Ovary (tissue), 3 donors: Measurements from ENCODE around the gene ARHGEF28.

Source experiments
- EP300 ChIP-seq: sonication (generic); formaldehyde crosslinking; IDR thresholded peaks from one replicate; pipeline ENCODE4 v1.6.1; 2017; ENCODE audit warnings: antibody characterized with exemption
- POLR2A ChIP-seq: fragments of 450-650 bp; IDR thresholded peaks from one replicate; pipeline ENCODE4 v1.6.1; 2017; ENCODE audit warnings: antibody characterized with exemption, mild to moderate bottlenecking, moderate library complexity
- TF ChIP-seq, protein P1 (sequence below), 3 donors: fragments of 450-650 bp in 2 of 3; fragments of 200-600 bp in 1 of 3; IDR thresholded peaks; one replicate each; pipeline versions ENCODE4 v1.5.1 to v1.8.0; 2016 to 2022; ENCODE audit warnings: antibody characterized with exemption in 3 of 3, mild to moderate bottlenecking in 1 of 3
- donor health status: DM: no; HTN: no; CAD: no.

DNA sequence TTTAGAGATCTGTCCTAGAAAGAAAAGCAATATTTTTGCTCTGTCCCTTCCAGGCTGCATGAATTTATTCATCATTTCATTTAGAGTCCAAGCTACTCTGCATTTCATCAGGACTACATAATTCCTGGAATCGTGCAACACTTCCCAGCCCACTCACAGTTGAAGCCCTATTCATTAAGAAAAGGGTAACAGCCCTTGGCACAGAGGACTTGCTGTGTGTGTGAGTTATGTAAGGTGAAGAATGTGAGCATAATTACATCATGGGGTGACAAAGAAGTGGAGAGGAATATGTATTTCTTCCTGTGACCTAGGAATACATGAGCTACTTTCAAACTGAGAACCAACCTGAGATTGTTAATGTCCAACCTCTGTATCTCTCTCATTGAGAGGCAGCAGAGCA, 317.4 kb downstream of the ARHGEF28 start:
- TF ChIP-seq EP300, result no peak
- TF ChIP-seq, protein P1, sequence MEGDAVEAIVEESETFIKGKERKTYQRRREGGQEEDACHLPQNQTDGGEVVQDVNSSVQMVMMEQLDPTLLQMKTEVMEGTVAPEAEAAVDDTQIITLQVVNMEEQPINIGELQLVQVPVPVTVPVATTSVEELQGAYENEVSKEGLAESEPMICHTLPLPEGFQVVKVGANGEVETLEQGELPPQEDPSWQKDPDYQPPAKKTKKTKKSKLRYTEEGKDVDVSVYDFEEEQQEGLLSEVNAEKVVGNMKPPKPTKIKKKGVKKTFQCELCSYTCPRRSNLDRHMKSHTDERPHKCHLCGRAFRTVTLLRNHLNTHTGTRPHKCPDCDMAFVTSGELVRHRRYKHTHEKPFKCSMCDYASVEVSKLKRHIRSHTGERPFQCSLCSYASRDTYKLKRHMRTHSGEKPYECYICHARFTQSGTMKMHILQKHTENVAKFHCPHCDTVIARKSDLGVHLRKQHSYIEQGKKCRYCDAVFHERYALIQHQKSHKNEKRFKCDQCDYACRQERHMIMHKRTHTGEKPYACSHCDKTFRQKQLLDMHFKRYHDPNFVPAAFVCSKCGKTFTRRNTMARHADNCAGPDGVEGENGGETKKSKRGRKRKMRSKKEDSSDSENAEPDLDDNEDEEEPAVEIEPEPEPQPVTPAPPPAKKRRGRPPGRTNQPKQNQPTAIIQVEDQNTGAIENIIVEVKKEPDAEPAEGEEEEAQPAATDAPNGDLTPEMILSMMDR (IDR thresholded peaks at IDR 0.05), result no peak
- no peak for TF ChIP-seq POLR2A
